GM19328 (cell line): ENCODE measurements around the gene ANKK1.

Experiments
- ATAC-seq: cut with Tn5 transposase; IDR thresholded peaks from one replicate; pipeline ENCODE4 v1.9.1; 2021; ENCODE audit warnings: mild to moderate bottlenecking, moderate library complexity; ENCODE audit not compliant: unreplicated experiment

The ANKK1 gene

DNA sequence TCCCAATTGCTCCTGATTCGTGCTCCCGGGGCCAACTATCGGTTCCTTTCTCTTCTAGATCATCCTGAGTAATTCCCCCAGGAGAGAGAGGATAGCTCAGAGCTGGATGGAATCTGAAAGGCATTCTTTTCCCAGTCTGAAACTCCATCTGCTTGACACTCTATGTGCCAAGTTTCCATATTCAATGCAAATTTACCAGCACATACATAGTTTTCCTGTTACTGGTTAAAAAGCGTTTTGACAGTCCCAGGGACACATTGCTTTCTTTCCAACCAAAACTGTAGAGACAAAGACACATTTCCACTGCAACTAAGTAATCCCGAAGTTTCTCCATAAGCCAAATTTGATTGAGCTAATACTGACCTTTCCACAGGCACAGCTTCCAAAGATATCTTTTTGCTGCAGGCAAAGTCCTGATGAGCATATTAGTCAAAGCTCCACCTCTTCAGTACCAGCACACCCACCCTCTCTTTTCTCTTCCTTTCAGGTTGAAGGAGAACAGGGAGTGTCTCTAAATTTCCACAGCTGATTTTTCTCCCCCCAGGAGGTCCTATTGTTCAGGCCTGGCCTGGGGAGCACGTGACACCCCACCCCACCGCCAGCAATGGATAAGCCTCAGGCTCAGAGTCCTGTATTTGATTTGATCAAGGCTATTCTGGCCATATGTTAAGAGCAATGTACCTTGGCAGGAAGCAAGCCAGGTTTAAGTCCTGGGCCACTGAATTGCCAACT, 9.7 kb upstream of the ANKK1 start:
- ATAC-seq = no peak

DNA sequence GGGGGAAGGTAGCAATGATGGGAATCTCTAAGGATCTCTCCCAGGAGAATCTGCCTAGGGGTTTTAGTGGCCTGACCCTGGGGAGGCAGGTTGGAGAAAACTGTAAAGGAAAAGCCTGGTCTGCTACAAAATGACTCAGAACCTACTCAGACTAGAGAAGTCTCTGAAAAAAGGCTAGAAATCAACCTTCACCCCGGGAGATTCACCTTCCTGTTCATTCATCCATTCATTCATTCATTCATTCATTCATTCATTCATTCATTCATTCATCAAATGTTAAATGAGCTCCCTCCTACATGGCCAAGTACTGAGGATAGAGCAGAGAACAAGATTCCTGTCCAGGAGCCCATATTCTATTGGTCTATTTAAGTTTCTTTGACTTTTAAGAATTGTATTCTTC, 8.9 kb upstream of the ANKK1 start:
- ATAC-seq = no peak

DNA sequence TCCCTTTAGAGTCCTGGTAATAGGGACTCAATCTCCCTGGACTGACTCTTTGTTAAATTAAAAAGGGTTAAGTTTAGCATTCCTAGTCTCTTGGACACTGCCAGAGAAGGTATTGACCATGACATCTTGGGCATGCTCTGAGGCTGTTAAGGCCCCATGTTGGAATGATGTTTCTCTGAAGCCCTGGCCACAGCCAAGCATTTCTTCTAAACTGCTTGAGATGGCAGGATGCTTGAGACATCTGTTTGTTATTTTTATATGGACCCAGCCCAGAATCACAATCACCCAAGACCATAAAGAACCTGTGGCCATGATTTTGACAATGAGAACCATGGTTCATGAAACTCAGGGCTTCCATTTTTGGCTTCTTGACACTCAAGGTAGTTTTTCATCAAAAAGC, 5.5 kb upstream of the ANKK1 start:
- ATAC-seq = no peak

DNA sequence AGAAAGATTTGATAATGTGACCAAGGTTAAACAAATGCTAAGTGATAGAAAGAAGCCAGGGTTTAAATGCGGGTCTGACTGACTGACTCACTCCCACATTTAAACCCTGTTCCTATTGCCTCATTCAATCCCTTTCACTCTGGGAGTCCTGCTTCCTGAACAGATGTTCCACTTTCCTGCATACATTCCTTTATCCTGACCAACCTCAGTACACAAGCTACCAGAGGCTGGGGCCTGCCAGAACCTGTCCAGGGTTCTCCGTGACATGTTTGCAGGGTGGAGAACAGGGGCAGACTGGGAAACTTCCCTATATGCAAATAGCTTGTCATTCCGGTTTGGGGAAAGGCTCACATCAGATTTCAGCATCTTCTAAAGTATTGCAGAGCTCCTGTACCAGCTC, 3.0 kb upstream of the ANKK1 start:
- no peak for ATAC-seq

DNA sequence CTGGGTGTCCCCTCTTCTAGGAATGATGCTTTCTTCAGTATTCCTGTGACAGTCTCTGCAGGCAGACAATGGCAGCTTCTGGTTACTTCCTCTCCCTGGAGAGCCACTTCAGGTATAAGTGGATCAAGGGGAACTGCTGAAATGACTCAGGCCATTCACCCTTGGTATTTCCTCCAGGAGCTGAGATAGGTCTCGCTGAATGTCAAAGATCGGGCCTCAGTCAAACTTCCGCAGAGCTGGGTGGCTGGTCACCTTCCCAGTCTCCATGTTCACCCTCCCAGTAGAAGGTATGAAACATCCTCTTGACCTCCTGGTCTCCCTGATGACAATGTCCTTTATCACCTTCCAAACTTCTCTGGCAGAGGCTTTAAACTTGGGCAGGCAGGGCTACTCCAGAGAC, 1.8 kb upstream of the ANKK1 start:
- ATAC-seq = no peak

DNA sequence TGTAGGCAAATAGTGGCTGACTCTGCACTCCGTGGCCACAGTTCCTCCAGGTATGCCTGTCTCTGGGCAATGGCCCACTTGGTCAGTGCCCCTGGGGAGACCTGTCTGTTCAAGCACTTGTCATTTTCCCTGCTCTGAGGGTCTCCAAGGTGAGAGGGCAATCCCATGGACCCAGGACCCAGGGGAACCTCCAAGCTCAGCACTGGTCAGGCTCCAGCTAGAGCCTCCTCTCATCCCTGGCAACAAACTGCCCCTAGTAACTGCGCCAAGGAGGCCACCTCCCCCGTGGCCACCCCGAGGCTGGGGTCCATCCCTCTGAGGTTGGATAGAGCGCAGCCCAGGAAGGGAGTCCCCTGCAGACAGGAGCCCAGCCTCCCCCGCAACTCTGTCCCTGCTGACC, 713 bp upstream of the ANKK1 start:
- no peak for ATAC-seq

DNA sequence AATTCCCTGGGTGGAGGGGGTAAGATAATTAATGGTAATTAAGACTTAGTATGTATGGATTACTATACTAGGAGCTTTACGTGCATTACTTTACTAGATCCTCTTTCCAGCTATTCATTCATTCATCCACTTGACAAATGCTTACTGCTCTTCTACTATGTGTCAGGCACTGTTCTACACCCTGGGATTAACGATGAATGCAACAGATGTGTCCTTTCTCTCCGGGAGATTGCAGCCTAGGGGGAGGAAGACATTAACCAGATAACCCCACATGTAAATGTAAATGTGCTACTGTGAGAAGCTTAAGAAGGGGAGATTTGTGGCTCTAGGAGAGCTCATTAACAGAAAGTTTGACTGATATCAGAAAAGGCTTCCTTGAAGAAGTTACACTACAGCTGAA, 1.7 kb downstream of the ANKK1 start:
- ATAC-seq = no peak

DNA sequence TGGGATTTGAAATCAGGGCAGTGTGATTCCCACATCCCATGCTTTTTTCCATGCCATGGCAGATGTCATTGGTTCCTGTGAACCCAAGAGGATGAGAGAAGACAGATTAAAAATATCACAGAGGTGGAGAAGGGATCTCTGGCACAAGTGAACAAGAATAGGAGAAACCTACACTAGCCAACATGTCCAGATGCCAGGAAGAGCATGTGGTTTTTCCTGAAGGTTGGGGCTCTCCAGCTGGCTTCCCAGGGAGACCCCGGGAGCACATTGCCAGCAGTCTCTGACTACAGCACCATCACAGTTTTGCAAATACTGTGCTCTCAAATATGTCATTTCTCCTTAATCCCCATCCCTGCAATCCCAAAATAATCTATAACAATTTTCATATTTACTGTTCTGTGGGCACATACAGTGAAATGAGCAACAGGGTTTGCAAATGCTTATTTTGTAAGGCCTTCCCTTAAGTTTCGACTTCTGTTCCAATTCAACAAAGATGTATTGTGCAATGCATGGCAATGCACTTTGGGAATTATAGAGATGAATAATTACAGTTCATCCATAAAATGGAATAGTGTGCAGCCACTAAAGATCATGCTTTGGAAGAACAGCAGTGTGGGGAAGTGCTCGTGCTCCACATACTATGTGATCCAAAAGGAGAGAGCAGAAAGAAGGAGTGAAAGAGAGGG, 4.8 kb downstream of the ANKK1 start:
- ATAC-seq = no peak

DNA sequence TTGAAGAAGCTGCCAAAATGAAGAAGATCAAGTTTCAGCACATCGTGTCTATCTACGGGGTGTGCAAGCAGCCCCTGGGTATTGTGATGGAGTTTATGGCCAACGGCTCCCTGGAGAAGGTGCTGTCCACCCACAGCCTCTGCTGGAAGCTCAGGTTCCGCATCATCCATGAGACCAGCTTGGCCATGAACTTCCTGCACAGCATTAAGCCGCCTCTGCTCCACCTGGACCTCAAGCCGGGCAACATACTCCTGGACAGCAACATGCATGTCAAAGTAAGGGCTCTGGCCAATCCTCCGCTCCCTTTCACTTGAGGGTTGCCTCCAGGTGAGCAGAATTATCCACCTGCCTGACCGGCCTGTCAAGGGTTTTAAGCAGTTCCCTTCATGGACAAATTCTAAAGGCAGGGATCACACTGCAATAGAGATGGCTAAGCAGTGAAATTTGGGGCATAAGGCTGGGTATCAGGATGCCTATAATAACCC, 6.0 kb downstream of the ANKK1 start:
- ATAC-seq = no peak

DNA sequence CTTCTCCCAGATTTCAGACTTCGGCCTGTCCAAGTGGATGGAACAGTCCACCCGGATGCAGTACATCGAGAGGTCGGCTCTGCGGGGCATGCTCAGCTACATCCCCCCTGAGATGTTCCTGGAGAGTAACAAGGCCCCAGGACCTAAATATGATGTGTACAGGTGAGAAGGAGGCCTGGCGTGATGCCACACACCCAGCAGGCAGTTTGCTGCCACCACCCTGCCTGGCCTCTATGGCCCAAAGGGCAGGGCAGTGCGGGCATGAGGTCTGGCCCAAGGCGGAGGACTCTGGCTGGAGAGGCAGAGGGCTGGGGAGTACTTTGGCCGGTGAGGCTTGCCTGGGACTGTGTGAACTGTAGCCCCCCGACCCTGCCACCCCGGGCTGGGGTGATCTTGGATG, 7.3 kb downstream of the ANKK1 start:
- no peak for ATAC-seq

DNA sequence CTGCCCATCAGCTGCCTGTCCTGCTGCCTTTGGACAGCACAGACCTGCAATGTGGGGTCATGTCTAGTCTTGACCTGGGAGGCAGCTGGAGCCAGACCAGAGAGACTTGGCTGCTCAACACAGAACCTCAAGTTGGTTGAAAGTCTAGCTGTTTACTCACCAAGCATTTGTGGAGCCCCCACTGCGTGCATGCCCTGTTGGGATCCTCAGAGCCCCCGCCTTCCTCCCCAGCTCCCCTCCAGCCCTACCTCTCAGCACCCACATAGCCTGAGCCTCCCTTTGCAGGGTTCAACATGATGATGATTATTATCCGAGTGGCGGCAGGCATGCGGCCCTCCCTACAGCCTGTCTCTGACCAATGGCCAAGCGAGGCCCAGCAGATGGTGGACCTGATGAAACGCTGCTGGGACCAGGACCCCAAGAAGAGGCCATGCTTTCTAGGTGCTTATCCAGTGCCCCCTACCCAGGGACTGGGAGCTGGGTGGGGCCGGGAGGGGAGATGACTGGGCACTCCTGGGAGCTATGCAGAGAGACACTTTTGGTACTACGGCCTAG, 8.3 kb downstream of the ANKK1 start:
- no peak for ATAC-seq

DNA sequence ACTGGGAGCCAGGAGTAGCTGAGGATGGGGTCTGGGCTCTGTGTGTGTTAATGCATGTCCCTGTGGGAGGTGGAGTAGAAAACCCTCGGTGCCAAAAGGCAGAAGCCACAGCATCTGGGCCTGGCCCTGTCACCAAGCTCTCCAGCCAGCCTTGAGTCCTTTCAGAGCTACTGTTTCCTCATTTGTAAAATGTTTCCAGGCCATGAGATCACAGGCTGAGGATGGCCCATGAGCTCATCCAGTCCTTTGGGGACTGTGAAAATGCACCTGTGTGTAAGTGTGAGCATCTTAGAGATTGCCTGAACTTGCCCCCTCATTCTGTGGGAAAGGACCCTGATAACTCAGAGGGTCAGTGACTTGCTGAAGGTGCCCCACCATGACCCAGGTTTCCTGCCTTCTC, 9.1 kb downstream of the ANKK1 start:
- no peak for ATAC-seq

DNA sequence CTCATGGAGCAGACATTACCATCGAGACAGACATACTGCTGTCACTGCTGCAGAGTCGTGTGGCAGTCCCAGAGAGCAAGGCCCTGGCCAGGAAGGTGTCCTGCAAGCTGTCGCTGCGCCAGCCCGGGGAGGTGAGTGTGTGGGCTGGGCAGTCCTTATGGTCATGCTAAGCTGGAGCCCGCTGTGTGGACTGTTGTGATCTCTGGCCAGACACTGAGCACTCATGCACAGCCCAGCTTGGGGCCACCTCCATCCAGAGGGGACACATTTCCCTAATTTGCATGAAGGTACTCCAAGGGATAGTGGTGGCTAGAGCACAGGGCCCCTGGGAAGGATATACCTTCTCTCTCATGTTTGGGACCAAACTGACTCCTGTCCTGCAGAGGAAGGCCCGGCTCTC, 9.6 kb downstream of the ANKK1 start:
- ATAC-seq = no peak

DNA sequence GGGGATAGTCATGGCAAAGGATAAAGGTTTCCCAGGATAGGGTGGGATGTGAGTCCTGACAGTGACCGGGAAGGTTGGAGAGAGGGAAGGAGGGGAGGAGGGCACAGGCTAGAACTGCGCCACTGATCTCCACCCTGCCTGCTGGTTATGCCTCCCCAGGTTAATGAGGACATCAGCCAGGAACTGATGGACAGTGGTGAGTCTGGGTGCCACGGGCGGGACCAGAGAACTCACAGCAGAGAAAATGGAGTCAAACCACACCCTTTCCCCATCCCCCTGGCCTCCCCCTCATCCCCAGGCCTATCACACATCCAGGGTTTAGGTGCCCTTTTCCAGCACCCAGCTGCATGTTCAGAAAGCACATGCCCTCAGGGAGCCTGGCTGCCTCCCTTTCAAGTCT, 10.2 kb downstream of the ANKK1 start:
- no peak for ATAC-seq

DNA sequence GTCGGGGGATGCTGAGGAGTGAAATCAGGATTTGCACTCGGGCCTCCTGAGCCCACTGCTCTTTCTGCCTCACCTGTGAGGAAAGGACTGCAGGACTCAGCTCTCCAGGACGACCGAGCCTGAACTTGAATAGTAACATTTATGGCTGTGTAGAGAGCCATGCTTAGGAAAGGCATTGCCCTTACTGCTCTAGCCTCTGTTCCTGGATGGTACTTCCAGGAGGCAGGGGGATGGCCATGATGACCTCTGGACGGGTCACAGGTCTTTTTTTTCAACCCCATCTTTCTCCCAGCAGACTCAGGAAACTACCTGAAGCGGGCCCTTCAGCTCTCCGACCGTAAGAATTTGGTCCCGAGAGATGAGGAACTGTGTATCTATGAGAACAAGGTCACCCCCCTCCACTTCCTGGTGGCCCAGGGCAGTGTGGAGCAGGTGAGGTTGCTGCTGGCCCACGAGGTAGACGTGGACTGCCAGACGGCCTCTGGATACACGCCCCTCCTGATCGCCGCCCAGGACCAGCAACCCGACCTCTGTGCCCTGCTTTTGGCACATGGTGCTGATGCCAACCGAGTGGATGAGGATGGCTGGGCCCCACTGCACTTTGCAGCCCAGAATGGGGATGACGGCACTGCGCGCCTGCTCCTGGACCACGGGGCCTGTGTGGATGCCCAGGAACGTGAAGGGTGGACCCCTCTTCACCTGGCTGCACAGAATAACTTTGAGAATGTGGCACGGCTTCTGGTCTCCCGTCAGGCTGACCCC, 11.3 kb downstream of the ANKK1 start:
- no peak for ATAC-seq

DNA sequence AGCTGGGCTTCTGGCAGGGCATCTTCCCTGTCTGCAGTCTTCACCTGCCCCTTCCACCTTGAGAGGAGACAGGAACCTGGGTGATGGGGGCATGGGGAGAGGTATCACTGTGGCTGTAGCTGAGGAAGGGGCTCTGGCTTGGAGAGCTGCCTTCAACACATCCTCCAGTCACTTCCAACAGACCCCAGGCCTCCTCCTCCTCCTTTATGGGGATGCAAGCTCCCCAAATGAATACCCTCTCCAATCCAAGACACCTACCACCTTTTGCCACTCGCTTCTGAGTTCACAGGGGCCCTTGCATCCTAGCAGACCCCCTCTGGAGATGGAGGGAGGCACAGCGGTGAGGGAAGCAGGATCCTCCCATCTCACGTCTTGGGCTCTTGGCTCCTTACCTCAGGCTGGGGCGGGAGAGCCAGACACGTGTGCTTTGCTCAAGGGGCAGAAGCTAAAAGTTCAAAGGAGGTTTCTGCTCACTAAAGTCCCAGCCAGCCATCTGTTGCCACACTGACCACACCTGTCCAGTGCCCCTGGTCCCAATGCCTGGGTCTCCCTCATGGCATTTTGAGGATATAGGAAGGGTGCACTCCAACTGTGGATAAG, 13.2 kb downstream of the ANKK1 start:
- ATAC-seq = no peak

DNA sequence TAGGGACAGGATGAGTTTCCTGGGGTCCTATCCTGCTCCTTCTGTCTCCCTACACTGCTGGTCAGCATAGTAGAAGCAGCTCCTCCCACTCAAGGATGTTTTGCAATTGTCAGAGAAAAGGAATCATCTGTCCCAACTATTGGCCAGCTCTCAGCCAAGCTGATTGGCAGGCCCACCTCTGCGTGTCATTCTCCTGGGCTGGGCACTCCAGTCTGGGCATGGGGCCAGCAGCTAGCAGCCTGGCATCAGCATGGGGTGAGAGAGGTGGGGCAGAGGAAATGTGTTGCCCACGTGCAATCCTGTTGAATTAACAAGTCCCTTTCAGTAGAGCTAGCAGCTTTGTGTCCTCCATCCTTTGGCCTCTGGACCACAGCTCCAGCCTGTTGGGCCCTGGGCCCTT, 14.1 kb downstream of the ANKK1 start:
- ATAC-seq = no peak

DNA sequence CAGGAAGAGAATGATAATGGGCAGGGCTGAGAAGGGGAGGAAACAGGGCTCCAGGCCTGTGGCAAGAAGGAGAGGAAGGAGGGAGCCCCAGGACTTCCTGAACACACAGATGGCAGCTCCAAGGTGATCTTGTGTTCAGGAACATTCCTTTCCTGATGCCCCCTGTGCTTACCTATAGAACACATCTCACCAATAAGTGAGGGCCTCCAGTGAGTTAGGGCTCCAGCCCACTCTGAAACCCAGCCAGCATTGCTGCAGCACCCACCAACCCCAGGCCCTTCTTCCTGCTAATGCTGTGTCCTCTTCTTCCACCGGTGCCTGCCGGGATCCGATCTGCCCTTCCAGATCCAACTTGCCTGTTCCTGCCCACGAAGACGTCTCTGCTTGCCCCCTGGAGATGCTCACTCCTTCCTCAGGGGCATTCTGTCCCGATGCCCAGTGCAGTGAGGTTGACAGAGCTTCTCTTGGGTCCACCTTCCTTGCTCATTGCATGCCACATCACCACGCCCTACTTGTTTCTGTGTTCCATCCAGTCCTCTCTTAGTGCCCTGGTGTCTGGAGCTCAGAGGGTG, 17.4 kb downstream of the ANKK1 start:
- ATAC-seq = no peak

DNA sequence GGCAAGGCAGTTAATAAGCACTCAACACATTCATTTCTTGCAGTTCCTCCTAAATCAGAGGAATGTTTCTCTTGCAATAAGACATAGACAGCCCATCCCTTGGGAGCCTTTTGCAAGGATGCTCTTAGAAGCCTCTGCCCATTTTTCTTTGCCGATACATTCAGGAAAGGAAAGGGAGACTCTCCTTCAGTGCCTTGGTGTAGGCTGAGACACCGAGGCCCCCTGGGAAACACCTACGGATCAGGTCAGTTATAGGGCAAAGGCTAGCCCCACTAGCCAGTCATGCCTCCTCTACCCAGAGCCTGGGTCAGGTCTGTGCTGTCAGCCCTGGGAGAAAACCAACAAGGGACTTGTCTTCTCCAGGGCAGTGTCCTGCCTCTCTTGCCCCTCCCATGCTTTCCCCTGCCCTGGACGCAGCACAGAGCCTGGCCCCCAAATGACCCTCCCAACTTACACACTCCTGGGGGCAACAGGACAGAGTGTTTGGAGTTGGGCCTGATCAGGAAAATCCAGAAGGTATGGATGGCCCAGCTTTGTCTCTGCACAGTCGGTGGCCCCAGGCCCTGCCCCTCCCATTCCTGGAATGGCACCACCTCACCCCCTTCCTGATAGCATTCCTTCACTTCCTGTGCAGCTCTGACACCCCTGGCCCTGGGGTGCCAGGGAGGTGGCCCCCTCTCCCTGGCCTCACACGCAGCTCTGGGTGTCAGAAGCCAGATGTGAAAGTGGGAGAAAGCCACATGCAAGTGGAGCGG, 18.3 kb downstream of the ANKK1 start:
- ATAC-seq = no peak

DNA sequence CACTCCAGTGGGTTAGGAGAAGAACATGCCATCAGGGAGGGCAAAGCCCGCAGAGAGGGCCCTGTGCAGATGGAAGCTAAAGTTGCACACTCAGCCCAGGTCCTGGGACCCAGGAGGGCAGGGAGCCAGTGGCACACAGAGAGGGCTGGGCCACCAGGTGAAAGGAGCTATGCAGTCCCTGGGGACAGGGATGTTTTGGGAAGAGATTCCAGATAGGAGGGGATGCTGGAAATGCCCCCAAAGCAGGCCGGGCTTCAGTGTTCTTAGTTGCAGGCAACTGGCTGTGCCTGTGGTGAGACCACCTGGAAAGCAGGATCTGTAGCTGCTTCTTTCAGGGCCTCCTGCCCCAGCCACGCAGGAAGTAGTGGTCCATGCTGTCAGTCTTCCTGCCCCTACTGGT, 19.6 kb downstream of the ANKK1 start:
- ATAC-seq = no peak
